ENCODE results near the gene ZC2HC1B. TPM values are rescaled to one million over a fixed set of nuclear protein-coding genes. Genes with fewer than 3 reads are reported as not detected.
"Not testable (repeated sequence)": the region's sequence is repeated elsewhere in the genome, so short reads cannot be mapped to it uniquely, and the experiment has no call there.

ZC2HC1B gene
- total RNA-seq, 2 donors from 2014 or later = 0.34 TPM; not detected in 1

DNA sequence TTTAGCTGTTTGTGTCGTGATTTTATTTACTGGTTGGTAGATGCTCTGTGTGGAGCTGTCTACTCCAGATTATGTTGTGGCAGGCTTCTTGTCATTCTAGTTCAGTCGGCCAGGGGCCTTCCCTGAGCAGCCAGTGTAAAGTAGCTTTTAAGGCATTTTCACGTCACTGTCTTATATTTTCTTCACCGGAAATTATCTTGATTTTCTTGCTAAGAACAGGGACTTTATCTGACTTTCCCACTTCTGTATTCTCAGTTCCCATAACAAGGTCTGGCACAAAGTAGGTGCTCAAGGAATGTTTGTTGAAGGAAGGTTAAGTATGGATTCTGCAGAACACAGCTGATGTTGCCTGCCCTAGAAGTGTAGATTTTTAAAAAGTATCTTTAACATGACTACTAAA lies 20.3 kb upstream of the ZC2HC1B start:
- ATAC-seq (no peak), DNase-seq (no peak)
- peak overlapping the region; percentile 97 for H3K27ac Mint-ChIP-seq
- peak overlapping the region; percentile 91 for H3K4me3 Mint-ChIP-seq
- peaks cover 5% of the 10 kb centered on the region for H3K36me3 Mint-ChIP-seq (ENCODE audit: low read depth)
- no peaks in the 10 kb centered on the region for H3K9me3 ChIP-seq (ENCODE audit: control insufficient read depth, low read length, poor library complexity, severe bottlenecking)
- H3K27me3 Mint-ChIP-seq = no peaks in the 10 kb centered on the region
- H3K4me1 Mint-ChIP-seq = peaks cover 24% of the 10 kb centered on the region

DNA sequence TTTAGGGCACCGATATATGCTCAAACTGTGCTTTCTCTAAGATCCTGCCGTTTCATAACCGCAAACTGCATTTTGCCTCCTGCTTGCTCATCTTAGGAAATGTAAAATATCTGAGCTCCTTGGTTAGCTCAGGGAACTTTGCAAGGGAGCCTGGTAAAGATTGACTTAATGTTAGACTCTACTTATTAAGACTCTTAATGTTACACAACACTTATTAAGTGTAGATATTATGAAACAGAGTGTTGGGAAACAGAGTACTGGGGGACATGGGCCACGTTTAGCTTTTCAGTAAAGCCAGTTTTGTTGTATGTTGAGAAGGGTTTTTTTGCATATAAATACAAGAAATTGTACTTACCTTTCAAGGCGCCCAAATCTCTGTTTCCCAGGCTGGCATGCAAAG lies 19.2 kb upstream of the ZC2HC1B start:
- no peaks in the 10 kb centered on the region for H3K27me3 Mint-ChIP-seq
- H3K4me3 Mint-ChIP-seq = no peak overlapping the region
- ATAC-seq = no peak
- peaks cover 8% of the 10 kb centered on the region for H3K36me3 Mint-ChIP-seq (ENCODE audit: low read depth)
- peaks cover 30% of the 10 kb centered on the region for H3K4me1 Mint-ChIP-seq
- DNase-seq = no peak
- H3K27ac Mint-ChIP-seq = no peak overlapping the region
- no peaks in the 10 kb centered on the region for H3K9me3 ChIP-seq (ENCODE audit: control insufficient read depth, low read length, poor library complexity, severe bottlenecking)

DNA sequence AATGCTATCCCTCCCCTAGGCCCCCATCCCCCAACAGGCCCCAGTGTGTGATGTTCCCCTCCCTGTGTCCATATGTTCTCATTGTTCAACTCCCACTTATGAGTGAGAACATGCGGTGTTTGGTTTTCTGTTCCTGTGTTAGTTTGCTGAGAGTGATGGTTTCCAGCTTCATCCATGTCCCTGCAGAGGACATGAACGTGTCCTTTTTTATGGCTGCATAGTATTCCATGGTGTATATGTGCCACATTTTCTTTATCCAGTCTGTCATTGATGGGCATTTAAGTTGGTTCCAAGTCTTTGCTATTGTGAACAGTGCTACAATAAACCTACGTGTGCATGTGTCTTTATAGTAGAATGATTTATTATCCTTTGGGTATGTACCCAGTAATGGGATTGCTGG lies 12.6 kb upstream of the ZC2HC1B start:
- H3K36me3 Mint-ChIP-seq (ENCODE audit: low read depth) = peaks cover 21% of the 10 kb centered on the region
- H3K4me3 Mint-ChIP-seq; ATAC-seq; H3K9me3 ChIP-seq (ENCODE audit: control insufficient read depth, low read length, poor library complexity, severe bottlenecking); H3K27me3 Mint-ChIP-seq; DNase-seq; H3K27ac Mint-ChIP-seq: not testable (repeated sequence)
- peaks cover 17% of the 10 kb centered on the region for H3K4me1 Mint-ChIP-seq

DNA sequence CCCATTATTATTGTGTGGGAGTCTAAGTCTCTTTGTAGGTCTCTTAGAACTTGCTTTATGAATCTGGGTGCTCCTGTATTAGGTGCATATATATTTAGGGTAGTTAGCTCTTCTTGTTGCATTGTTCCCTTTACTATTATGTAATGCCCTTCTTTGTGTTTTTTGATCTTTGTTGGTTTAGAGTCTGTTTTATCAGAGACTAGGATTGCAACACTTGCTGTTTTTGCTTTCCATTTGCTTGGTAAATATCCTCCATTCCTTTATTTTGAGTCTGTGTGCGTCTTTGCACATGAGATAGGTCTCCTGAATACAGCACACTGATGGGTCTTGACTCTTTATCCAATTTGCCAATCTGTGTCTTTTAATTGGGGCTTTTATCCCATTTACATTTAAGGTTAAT lies 9.2 kb upstream of the ZC2HC1B start:
- H3K4me1 Mint-ChIP-seq; H3K4me3 Mint-ChIP-seq; DNase-seq; H3K27ac Mint-ChIP-seq; H3K27me3 Mint-ChIP-seq; ATAC-seq; H3K9me3 ChIP-seq (ENCODE audit: control insufficient read depth, low read length, poor library complexity, severe bottlenecking): not testable (repeated sequence)
- peaks cover 24% of the 10 kb centered on the region for H3K36me3 Mint-ChIP-seq (ENCODE audit: low read depth)

DNA sequence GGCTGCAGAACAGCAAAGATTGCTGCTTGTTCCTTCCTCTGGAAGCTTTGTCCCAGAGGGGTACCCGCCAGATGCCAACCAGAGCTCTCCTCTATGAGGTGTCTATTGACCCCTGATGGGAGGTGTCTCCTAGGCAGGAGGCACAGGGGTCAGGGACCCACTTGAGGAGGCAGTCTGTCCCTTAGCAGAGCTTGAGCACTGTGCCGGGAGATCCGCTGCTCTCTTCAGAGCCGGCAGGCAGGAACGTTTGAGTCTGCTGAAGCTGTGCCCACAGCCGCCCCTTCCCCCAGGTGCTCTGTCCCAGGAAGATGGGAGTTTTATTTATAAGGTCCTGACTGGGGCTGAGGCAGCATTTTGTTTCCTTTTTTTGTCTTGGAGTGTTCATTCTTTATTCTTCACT lies 7.5 kb upstream of the ZC2HC1B start:
- DNase-seq; H3K27me3 Mint-ChIP-seq; H3K4me1 Mint-ChIP-seq; H3K9me3 ChIP-seq (ENCODE audit: control insufficient read depth, low read length, poor library complexity, severe bottlenecking); ATAC-seq; H3K4me3 Mint-ChIP-seq; H3K27ac Mint-ChIP-seq: not testable (repeated sequence)
- peaks cover 23% of the 10 kb centered on the region for H3K36me3 Mint-ChIP-seq (ENCODE audit: low read depth)

DNA sequence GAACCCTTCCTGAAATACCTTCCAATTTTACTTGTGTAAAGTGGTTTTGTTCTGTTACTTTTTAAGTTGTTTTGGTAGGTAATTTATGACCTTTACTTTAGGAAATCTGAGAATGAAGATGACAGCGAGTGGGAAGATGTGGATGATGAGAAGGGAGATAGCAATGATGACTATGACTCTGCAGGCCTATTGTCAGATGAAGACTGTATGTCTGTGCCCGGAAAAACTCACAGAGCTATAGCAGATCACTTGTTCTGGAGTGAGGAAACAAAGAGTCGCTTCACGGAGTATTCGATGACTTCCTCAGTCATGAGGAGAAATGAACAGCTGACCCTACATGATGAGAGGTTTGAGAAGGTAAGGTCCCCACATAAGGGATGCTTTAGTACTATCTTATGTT lies 6.6 kb upstream of the ZC2HC1B start:
- peak overlapping the region; percentile 3 for H3K4me3 Mint-ChIP-seq
- peaks cover 21% of the 10 kb centered on the region for H3K36me3 Mint-ChIP-seq (ENCODE audit: low read depth)
- H3K27ac Mint-ChIP-seq = no peak overlapping the region
- ATAC-seq (no peak), DNase-seq (no peak)
- no peaks in the 10 kb centered on the region for H3K9me3 ChIP-seq (ENCODE audit: control insufficient read depth, low read length, poor library complexity, severe bottlenecking)
- H3K4me1 Mint-ChIP-seq = peaks cover 3% of the 10 kb centered on the region
- H3K27me3 Mint-ChIP-seq = no peaks in the 10 kb centered on the region

DNA sequence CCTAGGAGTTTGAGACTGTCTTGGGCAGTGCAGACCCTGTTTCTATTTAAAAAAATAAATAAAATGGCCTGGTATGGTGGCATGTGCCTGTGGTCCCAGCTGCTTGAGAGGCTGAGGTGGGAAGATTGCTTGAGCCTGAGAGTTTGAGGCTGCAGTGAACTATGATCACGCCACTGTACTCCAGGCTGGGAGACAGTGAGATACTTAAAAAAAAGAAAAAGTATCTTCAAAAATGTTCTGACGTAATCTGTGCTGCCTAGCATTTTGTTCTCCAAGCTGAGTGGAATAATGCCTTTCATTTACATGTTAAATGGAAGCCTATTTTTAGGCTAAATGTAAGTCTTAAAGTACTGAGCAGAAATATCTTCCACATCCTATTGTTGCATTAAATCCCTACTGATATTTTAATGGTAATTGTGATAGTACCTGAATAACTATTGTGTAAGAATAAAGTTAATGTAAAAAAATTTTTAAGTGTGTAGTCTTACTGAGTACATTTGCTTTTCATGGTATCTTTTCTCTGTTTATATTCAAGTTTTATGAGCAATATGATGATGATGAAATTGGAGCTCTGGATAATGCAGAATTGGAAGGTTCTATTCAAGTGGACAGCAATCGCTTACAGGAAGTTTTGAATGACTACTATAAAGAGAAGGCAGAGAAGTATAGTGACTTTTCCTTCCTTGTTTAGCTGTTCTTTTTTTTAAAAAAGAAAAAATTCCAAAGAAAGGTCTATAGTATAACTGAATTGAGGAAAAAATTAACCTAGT lies 4.2 kb upstream of the ZC2HC1B start:
- no peak overlapping the region for H3K27ac Mint-ChIP-seq
- no peaks in the 10 kb centered on the region for H3K4me1 Mint-ChIP-seq
- no peaks in the 10 kb centered on the region for H3K9me3 ChIP-seq (ENCODE audit: control insufficient read depth, low read length, poor library complexity, severe bottlenecking)
- DNase-seq (no peak), ATAC-seq (no peak)
- peaks cover 22% of the 10 kb centered on the region for H3K36me3 Mint-ChIP-seq (ENCODE audit: low read depth)
- no peaks in the 10 kb centered on the region for H3K27me3 Mint-ChIP-seq
- no peak overlapping the region for H3K4me3 Mint-ChIP-seq

DNA sequence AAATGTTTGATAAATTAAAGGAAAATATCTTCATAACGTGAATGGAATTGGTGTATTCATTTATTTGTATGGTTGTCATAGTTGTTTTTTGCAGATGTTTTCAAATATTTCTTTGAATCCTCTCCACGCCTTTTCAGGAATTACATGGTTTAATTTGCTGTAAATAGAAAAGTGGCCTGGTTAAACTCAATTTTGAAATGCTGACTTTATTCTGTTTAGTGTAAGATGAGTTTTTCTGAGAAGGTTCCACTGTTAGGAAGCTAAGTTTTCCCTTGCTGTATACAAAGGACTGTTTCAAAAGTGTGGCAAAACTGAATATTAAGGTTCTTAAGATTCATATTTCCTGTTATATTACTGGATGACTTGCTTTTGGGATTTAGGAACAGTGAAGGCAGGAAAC lies 503 bp upstream of the ZC2HC1B start:
- H3K27me3 Mint-ChIP-seq = no peaks in the 10 kb centered on the region
- H3K9me3 ChIP-seq (ENCODE audit: control insufficient read depth, low read length, poor library complexity, severe bottlenecking) = no peaks in the 10 kb centered on the region
- ATAC-seq (no peak), DNase-seq (no peak)
- H3K4me3 Mint-ChIP-seq = no peak overlapping the region
- H3K27ac Mint-ChIP-seq = no peak overlapping the region
- peaks cover 13% of the 10 kb centered on the region for H3K36me3 Mint-ChIP-seq (ENCODE audit: low read depth)
- H3K4me1 Mint-ChIP-seq = no peaks in the 10 kb centered on the region

DNA sequence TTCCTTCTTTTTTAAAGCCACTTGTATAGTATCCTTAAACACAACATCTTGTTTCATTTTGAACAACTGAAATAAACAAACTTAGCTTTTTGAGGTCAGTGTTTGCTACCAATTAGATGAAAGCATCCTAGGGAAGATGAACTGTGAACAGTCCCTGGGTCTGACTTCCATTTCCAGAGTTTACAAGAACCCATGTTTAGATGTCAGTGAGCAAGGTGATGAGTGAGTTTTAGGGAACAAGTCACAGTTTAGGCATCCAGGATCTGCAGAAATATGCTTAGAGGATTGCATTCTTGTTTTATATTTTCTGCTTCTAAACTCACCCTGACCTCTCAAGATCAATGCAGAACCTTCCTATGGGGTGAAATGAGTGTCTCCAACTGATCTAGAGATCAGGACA lies 3.0 kb downstream of the ZC2HC1B start:
- ATAC-seq (no peak), DNase-seq (no peak)
- no peaks in the 10 kb centered on the region for H3K27me3 Mint-ChIP-seq
- H3K27ac Mint-ChIP-seq = no peak overlapping the region
- no peaks in the 10 kb centered on the region for H3K9me3 ChIP-seq (ENCODE audit: control insufficient read depth, low read length, poor library complexity, severe bottlenecking)
- peaks cover 9% of the 10 kb centered on the region for H3K36me3 Mint-ChIP-seq (ENCODE audit: low read depth)
- no peaks in the 10 kb centered on the region for H3K4me1 Mint-ChIP-seq
- H3K4me3 Mint-ChIP-seq = no peak overlapping the region

DNA sequence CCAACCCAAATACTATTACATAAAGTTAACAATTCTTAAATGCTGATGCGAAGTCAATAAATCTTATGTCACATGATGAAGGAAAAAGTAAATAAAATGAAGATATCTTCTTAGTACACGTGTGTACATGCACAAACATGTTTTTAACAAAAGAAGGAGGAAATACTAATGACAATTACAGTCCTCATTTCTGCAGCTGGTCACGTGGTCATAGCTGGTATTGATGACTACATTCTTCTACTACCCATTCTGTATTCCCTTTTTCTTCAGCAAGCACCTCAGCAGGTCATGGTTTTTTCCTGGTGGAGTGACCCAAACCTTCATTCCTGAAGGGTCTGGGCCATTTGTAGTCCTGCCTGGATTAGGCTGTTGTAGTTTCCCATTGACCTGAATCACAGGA lies 4.5 kb downstream of the ZC2HC1B start:
- not testable (repeated sequence) for H3K4me1 Mint-ChIP-seq; ATAC-seq; H3K36me3 Mint-ChIP-seq (ENCODE audit: low read depth)

DNA sequence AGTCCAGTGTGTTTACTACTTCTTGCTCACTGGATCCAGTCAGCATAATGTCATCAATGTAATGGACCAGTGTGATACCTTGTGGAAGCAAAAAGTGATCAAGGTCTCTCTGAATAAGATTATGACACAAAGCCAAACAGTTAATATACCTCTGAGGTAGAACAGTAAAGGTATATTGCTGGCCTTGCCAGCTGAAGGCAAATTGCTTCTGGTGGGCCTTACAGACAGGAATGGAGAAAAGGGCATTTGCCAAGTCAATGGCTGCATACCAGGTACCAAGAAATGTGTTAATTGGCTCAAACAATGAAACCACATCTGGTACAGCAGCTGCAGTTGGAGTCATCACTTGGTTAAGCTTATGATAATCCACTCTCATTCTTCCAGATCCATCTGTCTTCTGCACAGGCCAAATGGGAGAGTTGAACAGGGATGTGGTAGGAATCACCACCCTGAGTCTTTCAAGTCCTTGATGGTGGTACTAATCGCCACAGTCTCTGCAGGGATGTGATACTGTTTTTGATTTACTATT lies 7.0 kb downstream of the ZC2HC1B start:
- not testable (repeated sequence) for H3K27ac Mint-ChIP-seq; H3K9me3 ChIP-seq (ENCODE audit: control insufficient read depth, low read length, poor library complexity, severe bottlenecking); H3K4me3 Mint-ChIP-seq; H3K27me3 Mint-ChIP-seq; ATAC-seq; H3K4me1 Mint-ChIP-seq; H3K36me3 Mint-ChIP-seq (ENCODE audit: low read depth); DNase-seq

More for the DNA sequence above, 4.5 kb downstream of the ZC2HC1B start:
- not testable (repeated sequence) for DNase-seq; H3K27ac Mint-ChIP-seq; H3K4me3 Mint-ChIP-seq; H3K27me3 Mint-ChIP-seq; H3K9me3 ChIP-seq (ENCODE audit: control insufficient read depth, low read length, poor library complexity, severe bottlenecking)

DNA sequence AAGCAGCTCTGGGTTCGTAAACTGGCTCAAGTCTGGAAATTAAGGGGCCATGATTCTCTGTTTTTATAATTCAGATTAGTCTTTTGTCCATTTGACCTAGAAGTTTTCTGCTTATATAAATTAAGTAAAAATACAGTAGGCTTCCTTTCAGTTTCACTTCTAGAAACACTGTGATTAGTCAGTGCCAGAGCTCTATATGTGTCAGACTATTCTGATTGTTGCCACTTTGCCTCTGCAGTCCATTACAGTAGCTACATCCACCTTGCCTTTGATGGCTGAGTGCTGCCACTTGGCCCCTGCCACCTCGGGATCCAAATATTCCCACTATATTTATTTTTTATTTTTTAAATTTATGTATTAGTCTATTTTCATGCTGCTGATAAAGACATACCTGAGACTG lies 7.9 kb downstream of the ZC2HC1B start:
- Mint-ChIP-seq H3K4me1 (no peaks in the 10 kb centered on the region), H3K4me3 (no peak overlapping the region), H3K27me3 (no peaks in the 10 kb centered on the region), H3K36me3 (ENCODE audit: low read depth) (peaks cover 3% of the 10 kb centered on the region), H3K27ac (no peak overlapping the region)
- ATAC-seq (no peak), DNase-seq (no peak)
- no peaks in the 10 kb centered on the region for H3K9me3 ChIP-seq (ENCODE audit: control insufficient read depth, low read length, poor library complexity, severe bottlenecking)

DNA sequence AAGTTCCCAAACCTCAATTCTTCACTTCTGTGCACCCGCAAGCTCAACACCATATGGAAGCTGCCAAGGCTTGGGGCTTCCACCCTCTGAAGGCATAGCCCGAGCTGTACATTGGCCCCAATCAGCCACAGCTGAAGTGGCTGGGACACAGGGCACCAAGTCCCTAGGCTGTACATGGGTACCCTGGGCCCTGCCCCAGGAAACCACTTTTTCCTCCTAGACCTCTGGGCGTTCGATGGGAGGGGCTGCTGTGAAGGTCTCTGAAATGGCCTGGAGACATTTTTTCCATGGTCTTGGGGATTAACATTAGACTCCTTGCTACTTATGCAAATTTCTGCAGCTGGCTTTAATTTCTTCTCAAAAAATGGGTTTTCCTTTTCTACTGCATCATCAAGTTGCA lies 9.3 kb downstream of the ZC2HC1B start:
- not testable (repeated sequence) for H3K27me3 Mint-ChIP-seq; ATAC-seq; H3K9me3 ChIP-seq (ENCODE audit: control insufficient read depth, low read length, poor library complexity, severe bottlenecking); H3K36me3 Mint-ChIP-seq (ENCODE audit: low read depth); H3K4me3 Mint-ChIP-seq; H3K4me1 Mint-ChIP-seq; DNase-seq; H3K27ac Mint-ChIP-seq

DNA sequence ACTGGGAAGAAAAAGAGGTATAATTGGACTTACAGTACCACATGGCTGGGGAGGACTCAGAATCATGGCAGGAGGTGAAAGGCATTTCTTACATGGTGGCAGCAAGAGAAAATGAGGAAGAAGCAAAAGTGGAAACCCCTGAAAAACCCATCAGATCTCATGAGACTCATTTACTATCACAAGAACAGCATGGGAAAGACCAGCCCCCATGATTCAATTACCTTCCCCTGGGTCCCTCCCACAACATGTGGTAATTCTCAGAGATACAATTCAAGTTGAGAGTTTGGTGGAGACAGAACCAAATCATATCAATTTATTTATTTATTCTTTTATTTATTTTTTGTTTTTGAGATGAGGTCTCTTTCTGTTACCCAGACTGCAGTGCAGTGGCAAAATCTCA lies 10.2 kb downstream of the ZC2HC1B start:
- not testable (repeated sequence) for H3K9me3 ChIP-seq (ENCODE audit: control insufficient read depth, low read length, poor library complexity, severe bottlenecking); H3K36me3 Mint-ChIP-seq (ENCODE audit: low read depth); H3K27me3 Mint-ChIP-seq; ATAC-seq; DNase-seq; H3K27ac Mint-ChIP-seq; H3K4me1 Mint-ChIP-seq; H3K4me3 Mint-ChIP-seq

Data from T-helper 17 cell (primary cell).